ENCODE measurements around the gene KIF26B. TPM values are rescaled to one million over a fixed set of nuclear protein-coding genes. Genes with fewer than 3 reads are reported as not detected.

KIF26B gene
- total RNA-seq, 1 experiment from 2014 or later = 1.6 TPM

GRCh38 chr1:245278846-245279245, 124.1 kb downstream of the KIF26B start:
- no peaks in the 10 kb centered on the region for H3K4me1 Mint-ChIP-seq (ENCODE audit: insufficient read depth, unreplicated experiment)
- intact Hi-C loops (cut with micrococcal nuclease) = loop anchor here (5.0 kb wide), 1 partner anchor 122 kb away; no protein-coding TSS in a partner anchor
- BruUV-seq (replicated peaks) = no TSS peak
- ChIA-PET POLR2A (no interaction called here), CTCF (interaction anchor here (0.6 to 1.2 kb wide), 5 partner anchors 22 to 378 kb away, joined by 3 read pairs; no protein-coding TSS in a partner anchor)
- no peak for DNase-seq (ENCODE audit: unreplicated experiment)
- no peaks in the 10 kb centered on the region for H3K36me3 Mint-ChIP-seq (ENCODE audit: insufficient read depth, unreplicated experiment)
- H3K27me3 Mint-ChIP-seq (ENCODE audit: insufficient read depth, unreplicated experiment) = peaks cover 35% of the 10 kb centered on the region
- TF ChIP-seq CTCF (IDR thresholded peaks at IDR 0.05; ENCODE audit: unreplicated experiment) = no peak
- no peaks in the 10 kb centered on the region for H3K9me3 Mint-ChIP-seq (ENCODE audit: unreplicated experiment)
- H3K27ac Mint-ChIP-seq (ENCODE audit: low read depth, unreplicated experiment) = no peak overlapping the region
- H3K4me3 Mint-ChIP-seq (ENCODE audit: unreplicated experiment) = no peak overlapping the region

GRCh38 chr1:245279346-245279745, 124.6 kb downstream of the KIF26B start:
- no TSS peak for BruUV-seq (replicated peaks)
- Mint-ChIP-seq H3K9me3 (ENCODE audit: unreplicated experiment) (no peaks in the 10 kb centered on the region), H3K27me3 (ENCODE audit: insufficient read depth, unreplicated experiment) (peaks cover 32% of the 10 kb centered on the region), H3K4me3 (ENCODE audit: unreplicated experiment) (no peak overlapping the region), H3K4me1 (ENCODE audit: insufficient read depth, unreplicated experiment) (no peaks in the 10 kb centered on the region), H3K27ac (ENCODE audit: low read depth, unreplicated experiment) (no peak overlapping the region), H3K36me3 (ENCODE audit: insufficient read depth, unreplicated experiment) (no peaks in the 10 kb centered on the region)
- intact Hi-C loops (cut with micrococcal nuclease) = loop anchor here (5.0 kb wide), 1 partner anchor 122 kb away; no protein-coding TSS in a partner anchor
- no peak for TF ChIP-seq CTCF (IDR thresholded peaks at IDR 0.05; ENCODE audit: unreplicated experiment)
- POLR2A ChIA-PET = no interaction called here
- CTCF ChIA-PET = interaction anchor here (0.6 to 1.2 kb wide), 6 partner anchors 21 to 1244 kb away, joined by 3 to 7 read pairs (median 3); no protein-coding TSS in a partner anchor
- DNase-seq (ENCODE audit: unreplicated experiment) = no peak

GRCh38 chr1:245283001-245283400, 128.2 kb downstream of the KIF26B start:
- no peak for DNase-seq (ENCODE audit: unreplicated experiment)
- Mint-ChIP-seq H3K9me3 (ENCODE audit: unreplicated experiment) (no peaks in the 10 kb centered on the region), H3K4me3 (ENCODE audit: unreplicated experiment) (no peak overlapping the region), H3K27me3 (ENCODE audit: insufficient read depth, unreplicated experiment) (peaks cover 19% of the 10 kb centered on the region), H3K36me3 (ENCODE audit: insufficient read depth, unreplicated experiment) (no peaks in the 10 kb centered on the region), H3K27ac (ENCODE audit: low read depth, unreplicated experiment) (no peak overlapping the region), H3K4me1 (ENCODE audit: insufficient read depth, unreplicated experiment) (no peaks in the 10 kb centered on the region)
- intact Hi-C loops (cut with micrococcal nuclease) = no loop called here
- TF ChIP-seq CTCF (IDR thresholded peaks at IDR 0.05; ENCODE audit: unreplicated experiment) = no peak
- ChIA-PET POLR2A (no interaction called here), CTCF (interaction anchor here (0.5 to 0.9 kb wide), 3 partner anchors 10 to 420 kb away, joined by 3 to 5 read pairs (median 4); no protein-coding TSS in a partner anchor)
- BruUV-seq (replicated peaks) = no TSS peak

DNA sequence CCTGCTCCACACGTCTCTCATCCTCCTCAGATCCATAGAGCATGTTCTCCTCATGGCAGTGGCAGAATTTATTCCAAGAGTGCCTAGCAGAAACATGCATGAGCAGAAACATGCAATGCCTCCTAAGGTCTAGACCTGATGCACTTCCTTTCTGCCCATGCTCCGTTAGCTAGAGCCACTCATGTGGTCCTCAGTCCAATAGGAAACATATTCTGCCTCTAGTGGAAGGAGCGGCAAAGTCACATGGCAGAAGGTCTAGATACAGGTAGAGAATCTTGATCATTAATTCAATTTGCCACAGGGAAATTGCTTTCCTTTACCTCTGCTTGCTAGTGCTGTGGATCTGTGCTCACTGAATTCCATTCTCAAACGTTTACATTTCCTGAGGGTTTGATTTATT, 130.4 kb downstream of the KIF26B start:
- no TSS peak for BruUV-seq (replicated peaks)
- intact Hi-C loops (cut with micrococcal nuclease) = no loop called here
- CTCF ChIA-PET = no interaction called here
- H3K27me3 Mint-ChIP-seq (ENCODE audit: insufficient read depth, unreplicated experiment) = peaks cover 13% of the 10 kb centered on the region
- DNase-seq (ENCODE audit: unreplicated experiment) = no peak
- POLR2A ChIA-PET = no interaction called here
- no peak overlapping the region for H3K4me3 Mint-ChIP-seq (ENCODE audit: unreplicated experiment)
- H3K27ac Mint-ChIP-seq (ENCODE audit: low read depth, unreplicated experiment) = no peak overlapping the region
- TF ChIP-seq CTCF (IDR thresholded peaks at IDR 0.05; ENCODE audit: unreplicated experiment) = no peak
- H3K36me3 Mint-ChIP-seq (ENCODE audit: insufficient read depth, unreplicated experiment) = no peaks in the 10 kb centered on the region
- no peaks in the 10 kb centered on the region for H3K9me3 Mint-ChIP-seq (ENCODE audit: unreplicated experiment)
- no peaks in the 10 kb centered on the region for H3K4me1 Mint-ChIP-seq (ENCODE audit: insufficient read depth, unreplicated experiment)
